ENCODE data around the gene MACO1.
"Not testable (repeated sequence)": the region's sequence is repeated elsewhere in the genome, so short reads cannot be mapped to it uniquely, and the experiment has no call there.

The MACO1 gene

DNA sequence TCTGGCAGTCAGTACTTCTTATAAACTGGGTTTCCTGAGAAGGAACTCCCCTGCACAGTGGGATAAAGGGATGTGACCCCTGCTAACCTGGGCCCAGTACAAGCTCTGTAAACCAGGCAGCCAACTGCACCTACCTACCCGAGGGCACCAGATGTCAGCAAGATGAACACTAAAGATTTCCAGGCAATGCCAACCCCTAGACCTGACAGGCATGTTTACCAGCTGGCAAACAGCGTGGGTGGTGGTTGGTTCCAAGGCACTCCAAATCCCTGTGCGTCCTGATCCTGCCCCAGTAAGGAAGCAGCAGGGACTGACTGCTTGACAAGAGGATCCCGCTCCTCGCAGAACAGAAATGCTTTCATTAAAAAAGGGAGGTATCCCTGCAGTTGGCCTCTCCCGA lies 7.5 kb upstream of the MACO1 start:
- not testable (repeated sequence) for DNase-seq

GRCh38 chr1:25425098-25426085 lies 5.3 kb upstream of the MACO1 start:
- intact Hi-C loops (cut with DNase I) = no loop called here
- DNase-seq = no peak

More for the DNA sequence above, 7.5 kb upstream of the MACO1 start:
- intact Hi-C loops (cut with DNase I) = not testable (repeated sequence)

DNA sequence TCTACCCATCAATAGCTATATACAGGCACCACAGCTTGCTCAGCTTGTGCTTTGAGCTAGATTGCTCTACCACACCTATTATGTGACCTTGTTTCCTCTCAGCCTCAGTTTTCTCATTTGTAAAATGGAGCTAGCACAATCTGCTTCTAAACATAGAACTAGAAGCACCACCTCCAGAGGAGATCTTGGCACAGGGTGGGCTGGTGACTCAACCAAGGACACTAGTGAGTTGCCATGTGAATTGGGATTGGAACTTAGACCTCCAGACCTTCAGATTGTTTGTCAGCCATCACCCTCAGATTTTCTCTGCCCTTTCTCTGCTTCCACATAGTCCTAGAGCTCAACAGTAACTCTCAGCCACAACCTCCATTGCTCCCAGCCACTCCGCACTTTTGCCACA lies 3.0 kb upstream of the MACO1 start:
- DNase-seq = no peak
- intact Hi-C loops (cut with DNase I) = no loop called here

GRCh38 chr1:25428475-25429166 lies 2.1 kb upstream of the MACO1 start:
- intact Hi-C loops (cut with DNase I) = no loop called here
- no peak for DNase-seq

DNA sequence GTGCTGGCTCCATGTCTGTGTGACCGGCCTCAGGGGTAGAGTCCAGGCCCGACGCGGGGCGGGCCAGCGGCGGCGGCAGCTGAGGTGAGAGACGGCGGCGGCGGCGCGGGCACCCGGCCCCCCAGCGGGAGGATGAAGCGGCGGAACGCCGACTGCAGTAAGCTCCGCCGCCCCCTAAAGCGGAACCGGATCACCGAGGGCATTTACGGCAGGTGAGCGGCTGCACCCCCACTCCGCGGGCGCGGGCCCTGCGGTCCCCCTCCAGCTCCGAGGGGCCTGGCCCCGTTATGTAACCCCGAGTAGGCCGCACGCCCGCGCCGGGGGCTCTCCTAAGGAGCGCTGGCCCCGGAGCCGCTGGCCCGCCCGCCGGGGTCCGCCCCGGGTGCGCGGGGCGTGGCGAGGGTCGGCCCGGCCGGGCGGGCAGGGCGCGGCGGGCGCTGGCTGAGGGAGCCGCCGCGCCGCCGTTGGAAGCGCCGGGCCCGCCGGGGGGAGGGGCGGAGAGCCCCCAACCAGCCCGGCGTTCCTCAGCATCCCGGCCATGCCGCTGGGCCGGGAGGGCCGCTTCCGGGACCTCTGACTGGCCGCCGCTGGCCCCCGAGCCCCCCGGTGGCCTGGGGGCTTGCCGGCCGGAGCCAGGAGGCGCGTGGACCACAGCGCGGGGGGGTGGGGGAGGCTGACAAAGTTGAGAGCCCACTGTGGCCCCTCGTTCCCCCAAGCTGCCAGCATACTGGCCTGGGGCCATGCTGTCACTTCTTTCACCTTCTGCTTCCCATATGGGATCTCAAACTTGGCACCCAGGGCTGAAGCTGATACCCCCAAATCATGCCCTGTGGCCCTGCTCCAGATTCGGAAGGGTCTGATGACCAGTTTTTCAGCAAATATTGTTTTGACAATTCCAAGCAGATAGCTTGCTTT lies 527 bp downstream of the MACO1 start:
- DNase-seq = peak in 1 of 10 donors; percentile 27

DNA sequence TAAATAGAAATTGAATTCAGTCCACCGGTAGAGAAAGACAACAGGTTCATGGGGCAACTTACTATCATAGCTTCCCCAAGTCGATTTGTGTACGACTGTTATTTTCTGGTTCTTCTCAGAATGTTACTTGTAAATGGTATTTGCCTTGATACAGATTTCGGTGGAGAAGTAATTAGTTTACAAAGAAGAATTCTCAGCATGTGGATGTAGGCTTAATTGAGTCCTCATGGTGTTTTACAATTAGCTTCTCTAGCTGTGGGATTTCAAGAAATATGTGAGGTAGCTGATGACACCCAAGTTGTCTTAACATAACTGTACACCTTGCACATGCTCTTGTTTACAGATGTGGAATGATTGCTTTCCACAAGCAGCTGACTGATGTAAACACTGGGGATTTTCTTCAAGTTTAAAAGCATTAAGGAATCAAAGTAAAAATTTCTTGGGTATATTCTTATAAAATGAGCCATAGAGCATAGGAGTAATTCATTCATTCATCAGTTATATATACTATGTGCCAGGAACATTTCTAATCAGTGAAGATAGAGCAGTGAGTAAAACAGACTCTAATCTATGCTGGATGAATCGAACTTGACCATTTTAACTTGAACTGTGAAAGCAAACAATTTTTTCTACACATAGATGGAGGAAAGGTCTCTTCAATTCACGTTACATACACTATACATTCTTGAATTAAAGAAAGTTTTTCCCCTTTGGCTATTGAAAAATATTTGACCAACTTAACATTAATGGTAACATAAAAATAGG lies 1.4 kb downstream of the MACO1 start:
- intact Hi-C loops (cut with DNase I) = loop anchor here (2.0 to 10.0 kb wide), 2 partner anchors 185 to 383 kb away; partner anchors contain the start of genes MAN1C1 and MTFR1L
- no peak for DNase-seq

More for the DNA sequence above, 527 bp downstream of the MACO1 start:
- intact Hi-C loops (cut with DNase I) = loop anchor here (2.0 to 10.0 kb wide), 2 partner anchors 186 to 384 kb away; partner anchors contain the start of genes MAN1C1 and MTFR1L

- no peak for DNase-seq
- intact Hi-C loops (cut with DNase I) = loop anchor here (10.0 kb wide), 1 partner anchor 382 kb away; the partner anchor contains the start of gene MTFR1L
These were observed 2.2 kb downstream of the MACO1 start for GRCh38 chr1:25432749-25433388.

- intact Hi-C loops (cut with DNase I) = loop anchor here (10.0 kb wide), 1 partner anchor 381 kb away; the partner anchor contains the start of gene MTFR1L
- DNase-seq = peak in 2 of 10 donors; percentile 31 to 80
These were observed 2.9 kb downstream of the MACO1 start for GRCh38 chr1:25433389-25434186.

- no peak for DNase-seq
- intact Hi-C loops (cut with DNase I) = loop anchor here (10.0 kb wide), 1 partner anchor 379 kb away; the partner anchor contains the start of gene MTFR1L
These were observed 4.9 kb downstream of the MACO1 start for GRCh38 chr1:25435397-25436108.

DNA sequence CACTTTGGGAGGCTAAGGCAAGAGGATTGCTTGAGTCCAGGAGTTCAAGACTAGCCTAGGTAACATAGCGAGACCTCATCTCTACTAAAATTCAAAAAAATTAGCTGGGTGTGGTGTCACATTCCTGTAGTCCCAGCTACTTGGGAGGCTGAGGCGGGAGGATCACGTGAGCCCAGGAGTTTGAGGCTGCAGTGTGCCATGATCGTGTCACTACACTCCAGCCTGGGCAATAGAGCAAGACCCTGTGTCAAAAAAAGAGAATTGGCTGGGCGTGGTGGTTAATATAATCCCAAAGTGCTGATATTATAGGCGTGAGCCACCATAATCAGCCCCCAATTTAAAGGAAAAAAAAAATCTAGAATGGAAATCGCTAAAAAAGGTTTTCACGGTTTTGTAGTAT lies 7.0 kb downstream of the MACO1 start:
- intact Hi-C loops (cut with DNase I) = loop anchor here (10.0 kb wide), 1 partner anchor 377 kb away; the partner anchor contains the start of gene MTFR1L
- DNase-seq = no peak

DNA sequence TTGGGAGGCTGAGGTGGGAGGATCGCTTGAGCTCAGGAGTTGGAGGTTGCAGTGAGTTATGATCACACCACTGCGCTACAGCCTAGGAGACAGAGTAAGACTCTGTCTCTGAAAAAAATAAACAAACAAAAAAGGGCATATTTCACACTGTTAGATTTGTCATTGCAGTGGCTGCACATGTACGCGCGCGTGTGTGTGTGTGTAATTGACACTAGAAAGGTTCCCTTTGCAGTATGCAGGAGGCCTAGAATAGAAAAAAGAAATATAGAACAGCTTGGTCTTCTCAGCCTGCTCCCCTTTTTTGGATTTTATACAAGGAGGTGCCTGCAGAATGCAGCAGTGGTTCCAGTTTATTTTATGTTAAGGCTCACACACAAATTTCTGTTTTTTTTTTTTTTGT lies 8.6 kb downstream of the MACO1 start:
- DNase-seq = peak in 5 of 10 donors; percentile 31 to 84 (median 71)
- intact Hi-C loops (cut with DNase I) = loop anchor here (10.0 kb wide), 1 partner anchor 376 kb away; the partner anchor contains the start of gene MTFR1L

- intact Hi-C loops (cut with DNase I) = no loop called here
- no peak for DNase-seq
These were observed 11.5 kb downstream of the MACO1 start for GRCh38 chr1:25442178-25442577.

- intact Hi-C loops (cut with DNase I) = no loop called here
- no peak for DNase-seq
These were observed 12.5 kb downstream of the MACO1 start for GRCh38 chr1:25443030-25443699.

DNA sequence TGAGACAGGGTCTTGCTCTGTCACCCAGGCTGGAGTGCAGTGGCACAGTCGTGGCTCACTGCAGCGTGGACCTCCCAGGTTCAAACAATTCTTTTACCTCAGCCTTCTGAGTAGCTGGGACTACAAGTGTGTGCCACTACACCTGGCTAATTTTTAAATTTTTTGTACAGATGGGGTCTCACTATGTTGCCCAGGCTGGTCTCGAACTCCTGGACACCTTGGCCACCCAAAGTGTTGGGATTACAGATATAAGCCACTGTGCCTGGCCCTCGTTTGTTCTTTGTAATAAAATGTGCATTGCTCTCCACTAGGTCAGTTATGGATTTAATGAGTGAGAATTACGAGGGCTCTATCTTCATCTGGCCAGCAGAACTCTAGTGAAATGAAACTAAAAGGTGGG lies 13.9 kb downstream of the MACO1 start:
- intact Hi-C loops (cut with DNase I) = not testable (repeated sequence)

DNA sequence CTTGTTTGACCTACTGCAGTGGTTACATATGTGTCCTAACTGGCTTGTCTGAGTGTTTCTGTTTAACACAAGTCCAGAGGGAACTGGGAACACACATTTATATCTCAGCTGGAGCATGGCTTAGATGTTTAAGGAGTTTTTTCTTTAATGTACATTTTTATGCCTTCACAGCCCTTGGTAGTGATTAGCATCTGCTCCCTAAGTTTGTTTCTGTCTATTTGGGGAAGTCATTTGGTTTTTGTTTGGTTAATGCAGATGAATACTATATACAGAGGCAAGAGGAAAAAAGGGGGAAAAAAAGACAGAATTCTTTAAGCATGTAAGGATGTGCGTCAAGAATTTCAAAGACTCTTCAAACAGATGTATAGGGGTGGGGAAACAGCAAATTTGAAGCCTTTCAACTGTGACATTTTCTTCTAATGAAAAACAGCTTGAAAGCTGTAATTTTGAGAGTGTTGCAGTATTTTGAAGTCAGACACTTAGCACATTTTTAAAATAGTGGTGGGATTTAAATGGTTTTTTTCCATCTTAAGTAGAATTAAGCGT lies 15.4 kb downstream of the MACO1 start:
- intact Hi-C loops (cut with DNase I) = no loop called here
- no peak for DNase-seq

More for the DNA sequence above, 13.9 kb downstream of the MACO1 start:
- DNase-seq = not testable (repeated sequence)

GRCh38 chr1:25447547-25447946 lies 16.9 kb downstream of the MACO1 start:
- intact Hi-C loops (cut with DNase I) = no loop called here
- no peak for DNase-seq
